ENCODE data around the gene UBIAD1. TPM values are rescaled to one million over a fixed set of nuclear protein-coding genes. Genes with fewer than 3 reads are reported as not detected.

UBIAD1 gene
- total RNA-seq, 2 donors from 2014 or later, result 13.1 to 23.2 TPM

DNA sequence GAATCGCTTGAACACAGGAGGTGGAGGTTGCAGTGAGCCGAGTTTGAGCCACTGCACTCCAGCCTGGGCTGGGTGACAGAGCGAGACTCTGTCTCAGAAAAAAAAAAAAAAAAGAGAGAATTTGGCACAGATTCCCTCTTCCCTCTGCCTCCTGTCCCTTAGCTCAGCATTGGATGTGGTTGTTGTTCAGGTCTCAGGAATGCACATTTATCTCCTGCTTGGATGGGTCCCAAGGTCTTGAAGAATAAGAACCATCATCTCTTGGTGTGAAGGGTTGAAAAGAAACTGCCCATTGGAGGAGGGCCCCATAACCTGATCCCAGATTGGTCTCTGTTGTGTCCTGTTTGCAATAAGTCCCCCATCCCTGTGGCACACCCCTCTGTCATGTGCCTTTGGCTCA is 34.9 kb downstream of the UBIAD1 start:
- no peaks in the 10 kb centered on the region for H3K9me3 ChIP-seq

DNA sequence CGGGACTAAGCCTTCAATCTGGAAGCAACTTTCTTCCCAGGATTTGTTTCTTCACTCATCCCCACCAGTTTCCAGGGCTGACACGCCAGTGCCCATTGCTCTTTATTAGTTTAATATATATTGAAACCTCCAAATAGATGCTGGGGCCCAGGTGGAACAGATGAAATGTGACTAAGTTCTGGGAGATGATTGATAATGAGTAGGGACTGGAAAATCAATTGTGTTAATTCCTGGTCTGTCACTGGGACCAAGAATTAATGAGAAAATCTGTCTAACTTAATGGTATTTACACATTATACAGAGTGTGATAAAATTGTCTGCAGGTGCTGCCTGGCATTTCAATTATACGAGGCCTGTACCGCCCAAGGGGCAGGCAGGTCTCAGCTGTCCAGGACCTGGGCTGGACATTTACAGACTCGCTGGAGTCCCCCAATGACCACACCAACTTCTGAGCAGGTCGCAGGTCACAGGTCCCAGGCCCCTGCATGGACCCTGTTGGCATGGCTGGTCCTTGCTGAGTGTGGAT is 35.8 kb downstream of the UBIAD1 start:
- no peaks in the 10 kb centered on the region for H3K4me1 ChIP-seq (ENCODE audit: control insufficient read depth in 1 of 2, low read depth in 2 of 2)
- no peaks in the 10 kb centered on the region for H3K36me3 ChIP-seq
- no peak for ATAC-seq (ENCODE audit: insufficient number of reproducible peaks, low FRiP score, low read depth)
- TF ChIP-seq, protein P1, sequence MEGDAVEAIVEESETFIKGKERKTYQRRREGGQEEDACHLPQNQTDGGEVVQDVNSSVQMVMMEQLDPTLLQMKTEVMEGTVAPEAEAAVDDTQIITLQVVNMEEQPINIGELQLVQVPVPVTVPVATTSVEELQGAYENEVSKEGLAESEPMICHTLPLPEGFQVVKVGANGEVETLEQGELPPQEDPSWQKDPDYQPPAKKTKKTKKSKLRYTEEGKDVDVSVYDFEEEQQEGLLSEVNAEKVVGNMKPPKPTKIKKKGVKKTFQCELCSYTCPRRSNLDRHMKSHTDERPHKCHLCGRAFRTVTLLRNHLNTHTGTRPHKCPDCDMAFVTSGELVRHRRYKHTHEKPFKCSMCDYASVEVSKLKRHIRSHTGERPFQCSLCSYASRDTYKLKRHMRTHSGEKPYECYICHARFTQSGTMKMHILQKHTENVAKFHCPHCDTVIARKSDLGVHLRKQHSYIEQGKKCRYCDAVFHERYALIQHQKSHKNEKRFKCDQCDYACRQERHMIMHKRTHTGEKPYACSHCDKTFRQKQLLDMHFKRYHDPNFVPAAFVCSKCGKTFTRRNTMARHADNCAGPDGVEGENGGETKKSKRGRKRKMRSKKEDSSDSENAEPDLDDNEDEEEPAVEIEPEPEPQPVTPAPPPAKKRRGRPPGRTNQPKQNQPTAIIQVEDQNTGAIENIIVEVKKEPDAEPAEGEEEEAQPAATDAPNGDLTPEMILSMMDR (IDR thresholded peaks at IDR 0.05), result no peak
- H3K9me3 ChIP-seq, result no peaks in the 10 kb centered on the region
- H3K4me3 ChIP-seq, result no peak overlapping the region
- DNase-seq (ENCODE audit: low spot score), result no peak
- H3K27ac ChIP-seq, result no peak overlapping the region
- H3K27me3 ChIP-seq (replicated peaks; ENCODE audit: insufficient read depth), result no peaks in the 10 kb centered on the region

More for the DNA sequence above, 34.9 kb downstream of the UBIAD1 start:
- no peak overlapping the region for H3K27ac ChIP-seq
- ATAC-seq (ENCODE audit: insufficient number of reproducible peaks, low FRiP score, low read depth), result no peak
- H3K27me3 ChIP-seq (replicated peaks; ENCODE audit: insufficient read depth), result no peaks in the 10 kb centered on the region
- H3K4me3 ChIP-seq, result no peak overlapping the region
- TF ChIP-seq, protein P1 (IDR thresholded peaks at IDR 0.05), result no peak
- no peak for DNase-seq (ENCODE audit: low spot score)
- no peaks in the 10 kb centered on the region for H3K36me3 ChIP-seq
- H3K4me1 ChIP-seq (ENCODE audit: control insufficient read depth in 1 of 2, low read depth in 2 of 2), result no peaks in the 10 kb centered on the region

DNA sequence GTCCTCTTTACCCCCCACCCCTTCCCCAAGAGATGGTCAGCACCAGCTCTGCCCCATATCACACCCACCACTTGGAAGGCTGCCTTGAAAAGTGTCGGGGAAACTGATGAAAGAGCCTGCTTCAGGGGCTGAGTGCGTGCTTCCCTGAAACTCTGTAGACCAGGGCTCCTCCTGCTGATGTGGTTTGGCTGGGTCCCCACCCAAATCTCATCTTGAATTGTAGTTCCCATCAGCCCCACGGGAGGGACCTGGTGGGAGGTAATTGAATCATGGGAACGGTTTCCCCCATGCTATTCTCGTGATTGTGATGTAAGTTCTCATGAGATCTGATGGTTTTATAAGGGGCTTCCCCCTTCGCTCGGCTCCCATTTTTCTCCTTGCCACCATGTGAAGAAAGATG is 36.4 kb downstream of the UBIAD1 start:
- TF ChIP-seq, protein P1 (IDR thresholded peaks at IDR 0.05), result no peak
- no peaks in the 10 kb centered on the region for H3K9me3 ChIP-seq
- no peak overlapping the region for H3K27ac ChIP-seq
- no peaks in the 10 kb centered on the region for H3K36me3 ChIP-seq
- no peaks in the 10 kb centered on the region for H3K4me1 ChIP-seq (ENCODE audit: control insufficient read depth in 1 of 2, low read depth in 2 of 2)
- H3K4me3 ChIP-seq, result no peak overlapping the region
- H3K27me3 ChIP-seq (replicated peaks; ENCODE audit: insufficient read depth), result no peaks in the 10 kb centered on the region
- ATAC-seq (ENCODE audit: insufficient number of reproducible peaks, low FRiP score, low read depth) (no peak), DNase-seq (ENCODE audit: low spot score) (no peak)

DNA sequence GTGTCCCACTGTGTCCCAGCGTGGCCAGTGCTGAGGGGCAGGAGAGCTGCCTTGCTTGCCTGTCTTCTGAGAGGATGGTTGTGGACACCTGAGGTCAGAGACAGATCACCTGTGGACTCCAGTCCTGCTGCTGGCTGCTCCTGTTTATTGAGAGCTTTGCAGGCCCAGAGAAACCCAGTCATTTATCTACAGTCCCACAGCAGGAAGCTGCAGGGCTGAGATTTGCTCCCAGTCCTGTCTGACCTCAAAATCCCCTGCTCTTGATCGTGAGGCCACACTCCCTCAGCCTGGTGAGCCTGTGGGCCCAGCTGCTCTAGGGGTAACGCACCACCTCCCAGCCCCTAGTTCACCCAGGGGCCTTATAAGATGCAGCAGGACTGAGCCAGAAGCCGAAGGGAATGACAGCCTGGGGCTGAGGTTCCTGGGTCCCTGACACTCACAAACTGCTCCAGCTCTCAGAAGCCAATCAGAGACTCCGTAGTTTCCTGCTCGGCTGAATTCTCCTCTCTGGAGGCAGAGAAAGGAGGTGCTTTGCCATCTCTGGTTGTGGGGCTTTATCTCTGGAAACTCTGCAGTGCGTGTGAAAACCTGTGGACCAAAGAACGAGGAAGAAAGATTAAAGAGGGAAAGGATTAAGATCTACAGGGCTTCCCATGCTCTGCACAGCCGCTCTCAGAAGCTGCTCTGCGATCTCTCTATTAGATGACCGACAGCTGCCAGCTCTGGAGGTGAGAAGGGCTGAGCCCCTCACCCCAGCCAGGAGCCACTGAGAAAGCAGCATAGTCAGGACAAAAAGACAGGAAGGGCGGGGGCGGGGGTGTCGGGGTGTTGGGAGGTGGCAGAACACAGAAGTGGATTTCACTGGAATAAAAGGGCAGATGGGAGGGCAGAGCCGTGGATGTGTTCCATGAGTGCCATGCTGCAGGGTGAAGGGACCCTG is 39.1 kb downstream of the UBIAD1 start:
- no peaks in the 10 kb centered on the region for H3K4me1 ChIP-seq (ENCODE audit: control insufficient read depth in 1 of 2, low read depth in 2 of 2)
- no peak overlapping the region for H3K4me3 ChIP-seq
- ATAC-seq (ENCODE audit: insufficient number of reproducible peaks, low FRiP score, low read depth), result no peak
- no peaks in the 10 kb centered on the region for H3K27me3 ChIP-seq (replicated peaks; ENCODE audit: insufficient read depth)
- TF ChIP-seq, protein P1 (IDR thresholded peaks at IDR 0.05), result no peak
- no peak overlapping the region for H3K27ac ChIP-seq
- H3K36me3 ChIP-seq, result no peaks in the 10 kb centered on the region
- DNase-seq (ENCODE audit: low spot score), result no peak
- no peaks in the 10 kb centered on the region for H3K9me3 ChIP-seq

DNA sequence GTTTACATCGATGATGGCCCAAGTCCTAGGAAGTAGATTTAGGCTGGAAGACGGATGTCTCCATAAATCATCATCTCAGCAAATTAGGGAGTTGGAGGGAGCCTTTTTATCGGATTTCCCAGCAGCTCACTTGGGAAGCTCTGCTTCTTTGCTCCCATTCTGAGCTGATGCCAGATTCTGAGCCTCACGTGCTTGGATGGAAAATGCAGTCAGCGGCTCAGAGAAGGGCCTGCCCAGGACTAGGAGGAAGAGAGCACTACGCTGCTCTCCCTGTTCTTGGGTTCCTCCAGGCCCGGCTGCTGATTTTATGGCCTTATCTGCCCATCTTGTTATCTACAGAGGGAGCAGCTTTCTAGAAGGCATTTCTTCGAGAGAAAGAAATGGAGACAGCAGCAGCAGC is 42.0 kb downstream of the UBIAD1 start:
- H3K36me3 ChIP-seq, result no peaks in the 10 kb centered on the region
- DNase-seq (ENCODE audit: low spot score), result no peak
- no peaks in the 10 kb centered on the region for H3K9me3 ChIP-seq
- TF ChIP-seq, protein P1 (IDR thresholded peaks at IDR 0.05), result no peak
- H3K4me3 ChIP-seq, result no peak overlapping the region
- no peaks in the 10 kb centered on the region for H3K27me3 ChIP-seq (replicated peaks; ENCODE audit: insufficient read depth)
- no peak for ATAC-seq (ENCODE audit: insufficient number of reproducible peaks, low FRiP score, low read depth)
- H3K27ac ChIP-seq, result no peak overlapping the region
- H3K4me1 ChIP-seq (ENCODE audit: control insufficient read depth in 1 of 2, low read depth in 2 of 2), result no peaks in the 10 kb centered on the region

All from thoracic aorta (tissue), 2 donors.